Breast epithelium (tissue), 4 donors: ENCODE results near the gene POTEH. TPM values are rescaled to one million over a fixed set of nuclear protein-coding genes. Genes with fewer than 3 reads are reported as not detected.
"Not testable (repeated sequence)": the region's sequence is repeated elsewhere in the genome, so short reads cannot be mapped to it uniquely, and the experiment has no call there.

Experiments
- DNase-seq, 2 donors: peaks; one replicate each; pipeline ENCODE4 v3.0.0-alpha.2; 2019; ENCODE audit warnings: low spot score in 2 of 2
- H3K27ac ChIP-seq, 2 donors: fragments of 200-600 bp; sonication (generic) in 1 of 2; one replicate each; pipeline ENCODE4 v1.5.1; 2016 to 2019; ENCODE audit warnings: mild to moderate bottlenecking in 1 of 2
- H3K27me3 ChIP-seq, 2 donors: fragments of 200-600 bp; sonication (generic) in 1 of 2; one replicate each; pipeline versions ENCODE4 v1.5.1 to v1.6.0; 2017 to 2019; ENCODE audit warnings: control low read depth in 1 of 2, mild to moderate bottlenecking in 1 of 2
- H3K36me3 ChIP-seq: fragments of 200-600 bp; one replicate; pipeline ENCODE4 v1.5.1; 2019
- H3K4me1 ChIP-seq, 2 donors: fragments of 200-600 bp; sonication (generic); one replicate each; pipeline ENCODE4 v1.5.1; 2016 to 2019; ENCODE audit warnings: control low read depth in 1 of 2
- H3K4me3 ChIP-seq, 3 donors: fragments of 200-600 bp; sonication (generic); 1 replicate in 2 of 3; 2 replicates in 1 of 3; pipeline ENCODE4 v1.5.1; 2016 to 2019; ENCODE audit warnings: mild to moderate bottlenecking in 3 of 3, moderate library complexity in 2 of 3
- H3K9me3 ChIP-seq, 2 donors: fragments of 200-600 bp; sonication (generic) in 1 of 2; one replicate each; pipeline ENCODE4 v1.5.1; 2016 to 2019; ENCODE audit warnings: control low read depth in 1 of 2
- intact Hi-C: fragments of 100-400 bp; cut with DNase I; formaldehyde crosslinking; loops from one replicate; pipeline ENCODE4 v1.15.1; 2023; ENCODE audit warnings: low total_unique reads
- total RNA-seq, 3 donors: library from RNA; depleted of rRNA; stranded (reverse); fragments of >200 nt; gene quantifications; one replicate each; pipeline ENCODE4 v1.1.0, GENCODE V29; 2016

The POTEH gene
- total RNA-seq, 3 donors from 2014 or later: not detected

- intact Hi-C loops, H3K36me3 ChIP-seq, H3K27me3 ChIP-seq, H3K9me3 ChIP-seq, H3K4me1 ChIP-seq, H3K4me3 ChIP-seq, H3K27ac ChIP-seq, DNase-seq: not testable (repeated sequence)
These were observed 59.5 kb downstream of the POTEH start for GRCh38 chr22:15749181-15749970.

- H3K4me1 ChIP-seq, H3K9me3 ChIP-seq, H3K27ac ChIP-seq, H3K36me3 ChIP-seq, DNase-seq, H3K4me3 ChIP-seq, H3K27me3 ChIP-seq, intact Hi-C loops: not testable (repeated sequence)
These were observed 69.7 kb downstream of the POTEH start for GRCh38 chr22:15759443-15760097.

GRCh38 chr22:15760388-15761150 lies 70.7 kb downstream of the POTEH start:
- H3K27me3 ChIP-seq, H3K9me3 ChIP-seq, H3K27ac ChIP-seq, H3K36me3 ChIP-seq, DNase-seq, H3K4me3 ChIP-seq, H3K4me1 ChIP-seq, intact Hi-C loops: not testable (repeated sequence)

- H3K4me1 ChIP-seq, H3K4me3 ChIP-seq, DNase-seq, H3K27me3 ChIP-seq, H3K36me3 ChIP-seq, H3K9me3 ChIP-seq, H3K27ac ChIP-seq, intact Hi-C loops: not testable (repeated sequence)
These were observed 71.4 kb downstream of the POTEH start for GRCh38 chr22:15761151-15761777.

- H3K27me3 ChIP-seq, H3K4me1 ChIP-seq, H3K9me3 ChIP-seq, H3K27ac ChIP-seq, intact Hi-C loops, H3K4me3 ChIP-seq, H3K36me3 ChIP-seq, DNase-seq: not testable (repeated sequence)
These were observed 73.7 kb downstream of the POTEH start for GRCh38 chr22:15763559-15763958.

Other genes with a start within 250 kb of the POTEH start
- gene OR11H1, start 161.8 kb upstream of the POTEH start, total RNA-seq: not detected